Measurements from ENCODE around the gene TTN.

Gene TTN

DNA sequence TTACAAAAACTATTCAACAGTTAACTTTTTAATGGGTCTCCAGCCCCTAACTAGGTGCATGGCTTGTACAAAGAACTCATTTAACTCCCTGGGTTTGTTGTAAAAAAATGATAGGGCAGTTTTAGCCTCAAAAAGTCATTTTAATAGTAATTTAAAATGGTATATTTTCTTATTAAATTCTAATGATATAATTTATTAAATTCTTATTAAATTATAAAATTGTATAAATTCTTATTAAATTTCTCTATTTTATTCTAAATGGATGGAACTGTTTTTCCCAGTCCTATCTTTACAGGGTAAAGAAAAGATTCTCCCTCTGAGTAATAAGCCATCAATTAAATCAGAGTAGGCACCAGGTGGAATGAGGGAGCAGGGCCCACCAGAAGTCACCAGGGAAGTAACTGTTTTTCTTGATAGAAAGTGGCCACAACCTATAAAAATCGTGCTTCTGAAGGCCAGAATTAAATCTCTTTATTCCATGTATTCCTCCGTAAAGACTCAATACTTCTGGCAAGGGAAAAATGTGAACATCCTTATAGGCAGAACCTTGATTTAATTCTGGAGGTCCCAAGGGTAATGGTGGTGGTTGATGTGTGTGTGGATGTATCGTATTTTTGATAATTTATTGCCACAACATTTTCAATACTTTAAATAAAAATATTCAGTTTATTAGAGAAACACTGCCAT lies 329.6 kb downstream of the TTN start:
- Histone ChIP-seq H3K36me3 (ENCODE audit: insufficient read depth, low read length) (no peaks in the 10 kb centered on the region), H3K9me3 (ENCODE audit: insufficient read depth, low read depth, low read length) (no peaks in the 10 kb centered on the region), H3K27ac (ENCODE audit: low read depth, low read length) (no peak overlapping the region), H3K4me1 (ENCODE audit: insufficient read depth, low read length) (peaks cover 17% of the 10 kb centered on the region), H3K4me3 (ENCODE audit: low read length) (peak overlapping the region; percentile 89), H3K9ac (ENCODE audit: low read depth, low read length) (peak overlapping the region; percentile 83), H3K27me3 (ENCODE audit: insufficient read depth, low read length) (peaks cover 9% of the 10 kb centered on the region)
- 73% methylated on average over 2 of the region's 3 CpGs for WGBS

DNA sequence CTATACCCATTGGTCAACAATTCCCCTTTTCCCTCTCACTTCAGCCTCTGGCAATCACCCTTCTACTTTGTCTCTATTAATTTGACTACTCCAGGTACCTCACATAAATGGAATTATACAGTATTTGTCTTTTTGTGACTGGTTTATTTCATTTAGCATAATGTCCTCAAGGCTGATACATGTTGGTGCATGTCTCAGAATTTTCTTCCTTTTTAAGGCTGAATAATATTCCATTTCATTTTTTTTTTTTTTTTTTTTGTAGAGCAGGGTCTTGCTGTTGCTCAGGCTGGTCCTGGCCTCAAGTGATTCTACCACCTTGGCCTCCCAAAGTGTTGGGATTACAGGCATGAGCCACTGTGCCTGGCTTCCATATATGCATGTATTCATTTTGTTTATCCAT lies 330.7 kb downstream of the TTN start:
- no peak overlapping the region for H3K27ac ChIP-seq (ENCODE audit: low read depth, low read length)
- no peaks in the 10 kb centered on the region for H3K9me3 ChIP-seq (ENCODE audit: insufficient read depth, low read depth, low read length)
- peaks cover 9% of the 10 kb centered on the region for H3K27me3 ChIP-seq (ENCODE audit: insufficient read depth, low read length)
- no peak overlapping the region for H3K4me3 ChIP-seq (ENCODE audit: low read length)
- peaks cover 6% of the 10 kb centered on the region for H3K4me1 ChIP-seq (ENCODE audit: insufficient read depth, low read length)
- H3K9ac ChIP-seq (ENCODE audit: low read depth, low read length): no peak overlapping the region
- H3K36me3 ChIP-seq (ENCODE audit: insufficient read depth, low read length): no peaks in the 10 kb centered on the region

Data from HUES64 (cell line).